Immature natural killer cell (primary cell): Measurements from ENCODE around the gene LRRC8C. TPM values are rescaled to one million over a fixed set of nuclear protein-coding genes. Genes with fewer than 3 reads are reported as not detected.

Source experiments
- DNase-seq, 3 donors: peaks; one replicate each; pipeline ENCODE4 v3.0.0; 2022; ENCODE audit warnings: mixed read lengths in 1 of 3
- H3K27ac Mint-ChIP-seq, 6 donors: one replicate each; pipeline ENCODE4 v1.8.0; 2020; ENCODE audit warnings: mixed read lengths in 6 of 6, mild to moderate bottlenecking in 5 of 6, inconsistent platforms in 4 of 6, moderate library complexity in 3 of 6
- H3K27me3 Mint-ChIP-seq, 3 donors: one replicate each; pipeline ENCODE4 v1.8.0; 2020 to 2021; ENCODE audit warnings: low read depth in 3 of 3, mild to moderate bottlenecking in 3 of 3, mixed read lengths in 3 of 3, moderate library complexity in 3 of 3, inconsistent platforms in 1 of 3
- H3K36me3 Mint-ChIP-seq, 3 donors: one replicate each; pipeline ENCODE4 v1.8.0; 2020; ENCODE audit warnings: mixed read lengths in 3 of 3, inconsistent platforms in 2 of 3, mild to moderate bottlenecking in 2 of 3
- H3K4me1 Mint-ChIP-seq, 2 donors: one replicate each; pipeline ENCODE4 v1.8.0; 2020; ENCODE audit warnings: inconsistent platforms in 2 of 2, mild to moderate bottlenecking in 2 of 2, mixed read lengths in 2 of 2, moderate library complexity in 1 of 2
- H3K4me3 Mint-ChIP-seq, 5 donors: one replicate each; pipeline ENCODE4 v1.8.0; 2020; ENCODE audit warnings: mild to moderate bottlenecking in 5 of 5, mixed read lengths in 5 of 5, inconsistent platforms in 3 of 5, moderate library complexity in 3 of 5
- H3K9me3 Mint-ChIP-seq, 6 donors: one replicate each; pipeline ENCODE4 v1.8.0; 2020; ENCODE audit warnings: mild to moderate bottlenecking in 6 of 6, mixed read lengths in 6 of 6, inconsistent platforms in 4 of 6, moderate library complexity in 3 of 6
- polyA plus RNA-seq, 3 donors: library from polyadenylated mRNA; unstranded; fragments of 300-500 nt; fragmentation: Illumina TruSeq; gene quantifications; one replicate each; pipeline ENCODE4 v1.2.3, GENCODE V29; 2021

The LRRC8C gene
- polyA plus RNA-seq, 3 donors from 2014 or later = 3.5 to 7.3 (median 4.1) TPM

DNA sequence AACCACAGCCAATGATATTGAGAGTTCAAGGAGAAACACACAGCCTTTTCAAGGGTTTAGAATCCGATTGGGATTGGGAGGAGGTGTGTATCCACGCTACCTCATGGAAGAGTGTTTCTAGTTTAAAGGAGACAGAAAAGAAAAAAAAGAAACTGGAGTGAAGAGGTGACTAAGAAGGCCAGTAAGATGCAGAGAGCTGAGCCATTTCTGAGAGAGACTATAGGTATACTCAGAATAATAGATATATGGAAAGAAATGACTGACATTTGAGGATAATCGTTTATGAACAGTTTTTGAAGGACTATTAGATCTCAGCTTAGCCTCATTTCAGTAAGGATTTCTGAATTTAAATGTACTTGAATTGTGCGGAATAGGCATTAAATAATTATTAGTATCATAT, 42.8 kb downstream of the LRRC8C start:
- Mint-ChIP-seq H3K9me3 (no peaks in the 10 kb centered on the region), H3K27ac (peak overlapping the region in 4 of 6 donors; percentile 8 to 74 (median 59)), H3K36me3 (peaks cover 3 to 12% (median 4%) of the 10 kb centered on the region in 3 donors), H3K4me3 (no peak overlapping the region), H3K27me3 (peaks cover 0 to 5% (median 0%) of the 10 kb centered on the region in 3 donors), H3K4me1 (peaks cover 63 to 84% of the 10 kb centered on the region in 2 donors)
- no peak for DNase-seq

DNA sequence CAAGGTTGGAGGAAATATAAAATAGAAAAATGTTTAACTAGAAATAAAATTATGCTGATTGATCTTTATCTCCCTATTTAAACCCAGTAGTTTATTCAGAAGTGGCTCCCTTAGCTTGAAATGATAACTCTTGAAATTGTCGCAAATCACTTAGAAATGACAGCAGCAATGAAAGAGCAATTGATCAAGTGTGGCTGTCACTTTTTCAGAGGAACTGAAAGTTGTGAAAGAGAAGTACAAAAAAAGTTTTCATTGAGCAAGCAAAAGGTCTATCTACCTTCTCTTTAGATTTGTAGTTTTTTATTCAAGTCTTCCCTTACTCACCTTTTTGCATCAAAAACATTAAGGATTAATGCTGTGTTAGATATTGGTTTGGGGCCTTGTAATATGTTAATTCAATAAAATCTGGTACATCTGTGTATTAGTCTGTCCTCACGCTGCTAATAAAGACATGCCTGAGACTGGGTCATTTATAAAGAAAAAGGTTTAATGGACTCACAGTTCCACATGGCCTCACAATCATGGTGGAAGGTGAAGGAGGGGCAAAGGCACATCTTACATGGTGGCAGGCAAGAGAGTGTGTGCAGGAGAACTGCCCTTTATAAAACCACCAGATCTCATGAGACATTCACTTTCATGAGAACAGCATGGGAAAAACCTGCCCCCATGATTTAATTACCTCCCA, 48.3 kb downstream of the LRRC8C start:
- DNase-seq = no peak
- peaks cover 11 to 16% (median 14%) of the 10 kb centered on the region in 3 donors for H3K36me3 Mint-ChIP-seq
- no peak overlapping the region for H3K4me3 Mint-ChIP-seq
- peaks cover 0 to 5% (median 0%) of the 10 kb centered on the region in 3 donors for H3K27me3 Mint-ChIP-seq
- H3K9me3 Mint-ChIP-seq = no peaks in the 10 kb centered on the region
- H3K4me1 Mint-ChIP-seq = peaks cover 42 to 65% of the 10 kb centered on the region in 2 donors
- peak overlapping the region in 2 of 6 donors; percentile 63 to 71 for H3K27ac Mint-ChIP-seq

DNA sequence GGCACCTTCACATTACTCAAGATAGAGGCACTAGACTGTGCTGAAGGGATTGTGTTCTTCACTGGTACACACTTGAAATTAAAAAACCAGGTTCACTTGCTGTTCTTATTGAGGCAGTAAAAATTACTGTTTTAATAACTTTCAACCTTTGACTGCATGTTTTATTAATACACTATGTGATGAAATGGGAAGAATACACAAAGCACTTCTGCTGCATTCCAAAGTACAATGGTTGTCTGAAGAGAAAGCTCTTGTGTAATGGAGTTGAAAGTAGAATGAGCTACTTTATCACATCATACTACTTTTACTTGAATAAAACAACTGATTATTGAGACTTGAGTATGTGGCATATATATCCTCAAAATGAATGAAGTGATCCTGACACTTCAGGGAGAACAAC, 49.7 kb downstream of the LRRC8C start:
- Mint-ChIP-seq H3K27me3 (peaks cover 0 to 5% (median 0%) of the 10 kb centered on the region in 3 donors), H3K9me3 (no peaks in the 10 kb centered on the region), H3K27ac (peak overlapping the region in 1 of 6 donors; percentile 57), H3K36me3 (peaks cover 19 to 27% (median 24%) of the 10 kb centered on the region in 3 donors), H3K4me3 (no peak overlapping the region), H3K4me1 (peaks cover 41 to 56% of the 10 kb centered on the region in 2 donors)
- no peak for DNase-seq

DNA sequence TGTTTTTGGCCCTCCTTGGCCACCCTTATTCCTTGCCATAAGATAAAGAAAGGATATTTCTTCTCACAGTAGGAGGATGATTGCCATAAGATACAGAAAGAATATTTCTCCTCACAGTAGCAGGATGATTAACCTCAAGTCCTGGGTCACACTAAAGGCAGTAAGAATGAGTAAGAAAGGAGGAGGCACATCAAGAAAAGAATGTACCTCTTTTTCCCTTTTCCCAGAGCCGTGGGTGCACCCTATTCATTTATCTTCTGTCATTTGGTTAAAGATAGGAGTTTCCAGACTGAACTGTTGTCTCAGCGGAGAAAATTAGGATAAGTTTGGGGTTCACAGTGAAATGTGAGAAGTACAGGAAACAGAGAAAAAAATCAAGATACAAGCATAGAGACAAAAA, 52.5 kb downstream of the LRRC8C start:
- Mint-ChIP-seq H3K4me3 (no peak overlapping the region), H3K27ac (peak overlapping the region in 4 of 6 donors; percentile 9 to 58 (median 34)), H3K4me1 (peaks cover 29 to 47% of the 10 kb centered on the region in 2 donors), H3K36me3 (peaks cover 38 to 45% (median 40%) of the 10 kb centered on the region in 3 donors), H3K9me3 (no peaks in the 10 kb centered on the region), H3K27me3 (peaks cover 0 to 3% (median 2%) of the 10 kb centered on the region in 3 donors)
- no peak for DNase-seq

DNA sequence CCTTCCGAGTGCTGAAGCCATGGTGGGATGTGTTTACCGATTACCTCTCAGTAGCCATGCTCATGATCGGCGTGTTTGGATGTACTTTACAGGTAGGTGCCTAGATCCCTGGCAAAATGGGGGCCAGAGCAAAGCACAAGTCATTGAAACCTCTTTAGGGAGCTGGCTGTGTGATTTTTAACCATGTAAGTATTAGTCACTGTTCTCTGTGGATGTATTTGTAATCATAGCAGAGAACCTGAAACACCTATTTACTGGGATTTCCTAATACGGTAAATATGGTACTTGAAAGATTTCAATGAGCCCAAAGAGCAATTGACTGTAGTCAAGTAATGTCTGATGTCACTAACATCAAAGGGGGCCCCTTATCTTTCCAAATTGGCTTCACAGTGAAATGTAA, 53.6 kb downstream of the LRRC8C start:
- peaks cover 33 to 44% (median 35%) of the 10 kb centered on the region in 3 donors for H3K36me3 Mint-ChIP-seq
- no peak for DNase-seq
- peaks cover 23 to 40% of the 10 kb centered on the region in 2 donors for H3K4me1 Mint-ChIP-seq
- no peaks in the 10 kb centered on the region for H3K9me3 Mint-ChIP-seq
- H3K27me3 Mint-ChIP-seq = peaks cover 0 to 3% (median 2%) of the 10 kb centered on the region in 3 donors
- peak overlapping the region in 2 of 6 donors; percentile 58 to 60 for H3K27ac Mint-ChIP-seq
- no peak overlapping the region for H3K4me3 Mint-ChIP-seq

DNA sequence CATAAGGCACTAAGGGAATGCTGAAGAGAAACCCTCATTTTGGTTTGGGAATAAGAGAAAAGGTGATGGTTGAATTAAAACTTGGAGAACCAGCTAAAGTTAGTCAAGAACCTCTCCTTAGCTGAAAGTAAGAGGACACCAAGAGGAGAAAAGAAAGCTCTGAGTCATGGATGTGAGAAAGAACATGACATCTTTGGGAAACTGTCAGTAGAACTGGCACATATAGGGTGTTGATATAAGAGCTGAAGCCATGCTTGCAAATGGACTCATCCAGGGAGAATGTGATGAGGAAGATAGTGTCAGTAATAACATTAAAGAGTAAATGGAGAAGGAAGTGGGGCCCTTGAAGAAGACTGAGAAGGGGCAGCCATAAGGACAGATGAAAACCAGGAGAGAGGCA, 54.3 kb downstream of the LRRC8C start:
- no peaks in the 10 kb centered on the region for H3K9me3 Mint-ChIP-seq
- no peak for DNase-seq
- peaks cover 33 to 44% (median 35%) of the 10 kb centered on the region in 3 donors for H3K36me3 Mint-ChIP-seq
- no peak overlapping the region for H3K4me3 Mint-ChIP-seq
- peak overlapping the region in 3 of 6 donors; percentile 2 to 63 (median 8) for H3K27ac Mint-ChIP-seq
- peaks cover 0 to 3% (median 2%) of the 10 kb centered on the region in 3 donors for H3K27me3 Mint-ChIP-seq
- peaks cover 29 to 42% of the 10 kb centered on the region in 2 donors for H3K4me1 Mint-ChIP-seq

DNA sequence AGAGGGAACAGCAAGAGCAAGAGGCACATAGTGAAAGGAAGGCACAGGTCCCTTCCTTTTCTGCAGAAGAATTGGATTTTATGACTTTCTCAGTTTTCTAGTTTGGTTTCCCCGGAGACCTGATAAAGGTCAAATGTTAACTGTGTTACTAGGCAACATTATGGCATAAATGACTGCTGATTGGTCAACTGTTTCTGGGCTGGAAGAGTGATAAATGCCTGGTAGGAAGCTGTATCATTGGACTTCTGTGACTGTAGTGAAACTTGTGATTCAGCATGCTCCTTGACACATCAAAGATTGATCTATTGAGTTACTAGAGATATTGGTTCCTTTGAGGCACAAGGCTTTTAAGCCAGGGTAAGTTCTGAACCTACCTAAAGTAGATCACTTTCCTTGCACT, 55.7 kb downstream of the LRRC8C start:
- H3K4me1 Mint-ChIP-seq = peaks cover 38 to 50% of the 10 kb centered on the region in 2 donors
- H3K4me3 Mint-ChIP-seq = no peak overlapping the region
- no peak for DNase-seq
- peaks cover 0 to 3% (median 2%) of the 10 kb centered on the region in 3 donors for H3K27me3 Mint-ChIP-seq
- peak overlapping the region in 5 of 6 donors; percentile 20 to 78 (median 54) for H3K27ac Mint-ChIP-seq
- no peaks in the 10 kb centered on the region for H3K9me3 Mint-ChIP-seq
- peaks cover 33 to 44% (median 35%) of the 10 kb centered on the region in 3 donors for H3K36me3 Mint-ChIP-seq

DNA sequence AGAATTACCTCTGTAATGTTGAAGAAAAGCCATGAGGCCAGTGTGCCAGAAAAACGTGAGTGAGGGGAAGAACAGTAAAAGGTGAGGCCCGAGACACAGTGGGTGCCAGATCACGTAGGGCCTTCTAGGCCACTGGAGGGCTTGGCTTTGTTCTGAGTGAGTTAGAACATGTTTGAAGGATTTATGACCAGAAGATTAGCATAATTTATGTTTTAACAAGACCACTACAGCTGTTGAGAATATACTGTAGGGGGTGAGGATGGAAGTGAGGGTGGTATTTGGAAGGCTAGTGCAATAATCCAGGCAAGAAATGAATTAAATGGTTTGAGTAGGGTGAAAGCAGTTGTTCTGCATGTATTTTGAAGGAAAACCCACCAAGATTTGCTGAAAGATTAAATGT, 56.3 kb downstream of the LRRC8C start:
- DNase-seq = no peak
- H3K4me1 Mint-ChIP-seq = peaks cover 44 to 56% of the 10 kb centered on the region in 2 donors
- H3K4me3 Mint-ChIP-seq = no peak overlapping the region
- H3K9me3 Mint-ChIP-seq = no peaks in the 10 kb centered on the region
- peaks cover 0 to 3% (median 2%) of the 10 kb centered on the region in 3 donors for H3K27me3 Mint-ChIP-seq
- peaks cover 33 to 44% (median 35%) of the 10 kb centered on the region in 3 donors for H3K36me3 Mint-ChIP-seq
- H3K27ac Mint-ChIP-seq = peak overlapping the region in 3 of 6 donors; percentile 54 to 84 (median 78)

DNA sequence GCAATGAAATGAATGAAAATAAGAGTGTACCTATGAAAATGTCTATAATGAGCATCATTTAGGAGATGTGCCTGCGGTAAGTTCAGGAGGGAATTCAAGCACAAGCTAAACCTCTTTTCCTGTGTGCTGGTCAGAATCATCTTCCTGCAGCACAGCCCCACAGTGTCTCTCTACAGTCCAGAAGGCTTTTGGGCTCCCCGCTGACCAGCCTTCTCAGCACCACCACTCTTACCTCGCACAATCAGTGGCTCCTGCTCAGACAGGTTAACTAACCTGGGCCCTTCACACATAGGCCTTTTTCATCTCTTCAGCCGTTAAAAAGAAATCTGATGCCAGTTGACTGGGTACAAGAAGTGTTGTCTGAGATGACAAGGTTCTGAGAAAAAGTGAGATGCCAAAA, 57.7 kb downstream of the LRRC8C start:
- no peak for DNase-seq
- Mint-ChIP-seq H3K4me1 (peaks cover 46 to 57% of the 10 kb centered on the region in 2 donors), H3K27ac (peak overlapping the region in 5 of 6 donors; percentile 23 to 78 (median 60)), H3K4me3 (no peak overlapping the region), H3K36me3 (peaks cover 31 to 40% (median 31%) of the 10 kb centered on the region in 3 donors), H3K27me3 (peaks cover 0 to 3% (median 2%) of the 10 kb centered on the region in 3 donors), H3K9me3 (no peaks in the 10 kb centered on the region)

DNA sequence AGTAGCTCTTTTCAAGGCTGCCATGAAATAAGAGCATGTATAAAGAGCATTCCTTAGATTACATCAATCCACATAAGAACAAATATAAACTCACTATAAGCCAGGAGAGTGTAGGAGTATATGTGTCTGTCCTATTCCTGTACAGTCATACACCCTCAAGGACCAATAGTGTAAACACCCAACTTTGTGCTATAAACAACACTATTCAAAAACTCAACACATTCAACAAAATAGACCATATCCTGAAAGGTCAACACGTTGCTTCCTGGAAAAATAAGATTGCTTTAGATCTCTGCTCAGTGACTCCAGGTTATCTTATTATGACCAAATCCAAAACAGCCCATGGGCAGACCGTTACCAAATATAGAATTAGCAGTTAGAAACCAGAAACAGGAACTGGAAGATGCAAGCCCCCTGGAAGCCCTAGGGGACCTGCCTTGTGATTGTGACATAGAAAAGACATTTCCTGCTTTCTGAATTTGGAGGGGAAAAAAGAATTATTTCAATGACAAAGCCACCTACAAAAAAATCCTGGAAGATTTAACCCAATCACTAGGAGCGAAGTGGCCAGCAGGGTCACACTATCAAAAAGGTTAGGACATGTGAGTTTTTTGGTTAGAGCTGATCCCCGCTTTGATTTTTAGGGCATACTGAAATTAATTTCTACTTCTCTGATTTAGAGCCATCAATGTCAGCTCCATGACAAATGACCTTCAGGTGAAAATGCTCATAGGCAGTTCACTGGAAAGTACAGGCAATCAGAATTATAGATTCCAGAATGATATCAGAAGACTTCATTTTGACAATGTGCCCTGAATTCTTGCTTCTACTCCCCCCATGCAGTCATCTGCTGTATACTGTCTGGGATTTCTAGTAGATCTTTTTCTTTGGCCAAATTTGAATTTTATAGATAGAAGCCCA, 59.9 kb downstream of the LRRC8C start:
- no peaks in the 10 kb centered on the region for H3K9me3 Mint-ChIP-seq
- H3K4me1 Mint-ChIP-seq = peaks cover 58 to 68% of the 10 kb centered on the region in 2 donors
- DNase-seq = no peak
- peak overlapping the region; percentile 6 to 89 (median 76) for H3K27ac Mint-ChIP-seq
- H3K36me3 Mint-ChIP-seq = peaks cover 17 to 24% (median 20%) of the 10 kb centered on the region in 3 donors
- H3K27me3 Mint-ChIP-seq = peaks cover 0 to 4% (median 2%) of the 10 kb centered on the region in 3 donors
- H3K4me3 Mint-ChIP-seq = peak overlapping the region in 2 of 5 donors; percentile 8 to 21

DNA sequence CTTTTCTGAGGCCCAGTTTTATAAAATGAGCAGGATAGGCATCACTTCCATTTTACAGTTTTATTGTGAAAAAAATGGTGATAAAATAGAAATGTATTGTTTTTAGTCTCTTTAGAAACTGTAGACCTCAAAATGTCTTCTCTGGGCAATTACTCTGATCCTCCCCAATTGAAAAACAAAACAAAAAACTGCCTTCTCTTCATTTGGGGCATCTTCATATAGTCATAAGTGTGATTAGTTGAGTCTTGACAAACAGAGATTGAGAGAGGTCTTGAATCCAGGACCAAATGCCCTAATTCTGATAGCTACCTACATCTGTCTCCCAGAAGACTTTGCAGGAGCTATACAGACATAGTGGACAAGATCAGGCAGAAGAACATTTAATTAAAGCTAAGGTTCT, 62.9 kb downstream of the LRRC8C start:
- peaks cover 0 to 2% (median 0%) of the 10 kb centered on the region in 3 donors for H3K27me3 Mint-ChIP-seq
- H3K9me3 Mint-ChIP-seq = no peaks in the 10 kb centered on the region
- H3K27ac Mint-ChIP-seq = peak overlapping the region; percentile 72 to 85 (median 76)
- peaks cover 0 to 14% (median 7%) of the 10 kb centered on the region in 3 donors for H3K36me3 Mint-ChIP-seq
- no peak for DNase-seq
- peak overlapping the region in 4 of 5 donors; percentile 0 to 71 (median 27) for H3K4me3 Mint-ChIP-seq
- H3K4me1 Mint-ChIP-seq = peaks cover 85 to 89% of the 10 kb centered on the region in 2 donors

DNA sequence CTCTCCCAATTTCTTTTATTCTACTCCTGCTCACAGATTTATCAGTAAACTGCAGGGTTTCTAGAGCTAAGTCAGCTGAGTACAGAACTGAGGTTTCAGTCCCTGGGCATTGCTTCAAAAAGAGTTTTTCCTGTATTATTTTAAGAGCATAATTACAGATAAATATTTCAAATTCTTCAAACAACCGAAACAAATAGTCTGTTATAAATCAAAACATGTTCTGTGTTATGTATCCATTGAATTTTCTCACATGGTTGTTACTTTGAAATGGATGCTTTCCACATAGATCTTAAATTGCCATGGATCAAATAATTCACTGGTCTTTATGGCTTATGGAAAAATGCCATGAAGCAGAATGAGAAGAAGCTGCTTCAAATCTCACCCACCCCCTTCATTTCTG, 64.5 kb downstream of the LRRC8C start:
- H3K27ac Mint-ChIP-seq = peak overlapping the region; percentile 92 to 96 (median 94)
- H3K4me1 Mint-ChIP-seq = peaks cover 88 to 96% of the 10 kb centered on the region in 2 donors
- peaks cover 0 to 15% (median 7%) of the 10 kb centered on the region in 3 donors for H3K36me3 Mint-ChIP-seq
- H3K9me3 Mint-ChIP-seq = no peaks in the 10 kb centered on the region
- peak overlapping the region in 3 of 5 donors; percentile 79 to 90 (median 82) for H3K4me3 Mint-ChIP-seq
- no peak for DNase-seq
- peaks cover 0 to 2% (median 0%) of the 10 kb centered on the region in 3 donors for H3K27me3 Mint-ChIP-seq

DNA sequence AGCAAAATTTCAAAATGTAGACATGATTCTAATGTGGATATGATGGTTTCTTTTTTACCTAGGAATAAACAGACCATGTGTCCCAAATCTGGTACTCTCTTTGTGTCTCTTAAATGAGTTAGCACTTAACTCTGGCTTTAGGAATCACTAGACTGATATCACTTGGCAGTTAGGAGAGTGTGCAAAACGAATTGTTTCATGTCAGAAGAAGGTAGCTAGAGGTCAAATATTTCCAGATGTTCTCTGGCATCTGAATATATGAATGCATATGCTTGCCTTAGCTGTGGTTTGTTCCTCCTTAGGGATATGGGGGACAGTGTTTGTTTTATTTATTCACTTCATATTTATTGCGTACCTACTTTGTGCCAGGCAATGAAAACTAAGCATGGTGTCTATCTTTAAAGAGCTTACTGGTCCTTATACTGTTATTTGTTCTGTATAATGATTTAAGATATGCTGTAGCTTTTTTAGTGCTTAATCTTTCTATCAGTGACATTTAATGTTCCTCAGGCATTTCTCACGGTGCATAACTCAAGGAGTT, 65.2 kb downstream of the LRRC8C start:
- Mint-ChIP-seq H3K9me3 (no peaks in the 10 kb centered on the region), H3K4me1 (peaks cover 85 to 95% of the 10 kb centered on the region in 2 donors), H3K27me3 (peaks cover 0 to 2% (median 0%) of the 10 kb centered on the region in 3 donors), H3K4me3 (peak overlapping the region; percentile 79 to 92 (median 90)), H3K36me3 (peaks cover 0 to 15% (median 7%) of the 10 kb centered on the region in 3 donors), H3K27ac (peak overlapping the region; percentile 92 to 96 (median 94))
- no peak for DNase-seq
